Bronchial smooth muscle cell (primary cell): ENCODE measurements around the gene ZBTB43. TPM values are rescaled to one million over a fixed set of nuclear protein-coding genes. Genes with fewer than 3 reads are reported as not detected.

Experiments
- total RNA-seq: library from RNA; depleted of rRNA; stranded (reverse); fragments of >200 nt; gene quantifications from 2 replicates; pipeline ENCODE4 v1.2.1, GENCODE V29; 2014

ZBTB43 gene
- 18.3 and 19.9 TPM in 2 replicates for total RNA-seq

GRCh38 chr9:126804696-126805553, at the start of gene ZBTB43:
ZBTB43 (plus strand) TSS chr9:126805040; CDS start chr9:126832510, 27,470 bp downstream.

DNA sequence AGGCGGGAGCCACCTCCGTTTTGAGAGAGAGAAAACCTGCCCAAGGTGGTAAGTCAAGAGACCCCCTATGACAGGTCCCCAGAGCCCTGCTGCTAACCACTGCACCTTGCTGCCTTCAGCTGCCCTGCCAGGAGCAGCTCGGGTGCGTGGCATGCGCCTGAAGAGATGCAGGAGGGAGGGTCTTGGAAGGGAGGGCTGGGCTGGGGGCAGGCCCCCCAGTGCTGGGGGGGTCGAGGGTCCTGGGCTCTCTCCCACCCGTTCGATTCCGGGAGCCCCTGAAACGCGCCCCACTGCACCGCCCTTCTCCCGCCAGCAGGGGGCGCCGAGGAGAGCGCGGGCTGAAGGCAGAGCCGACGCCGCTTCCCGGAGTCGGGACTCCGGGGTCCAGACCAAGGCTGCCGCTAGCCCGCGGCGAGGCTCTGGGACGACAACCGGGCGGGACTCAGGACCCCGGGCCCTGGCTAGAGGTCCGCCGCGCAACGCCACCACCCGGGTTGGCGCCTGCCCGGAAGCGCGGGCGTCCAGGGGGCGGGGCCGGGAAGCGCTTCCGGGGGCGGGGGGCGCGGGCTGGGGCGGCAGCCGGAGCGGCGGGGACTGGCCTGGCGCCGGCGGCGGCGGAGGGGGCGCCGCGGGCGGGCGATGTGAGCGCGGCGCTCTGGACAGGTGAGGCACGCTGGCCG, 55.4 kb downstream of the ZBTB43 start, which contains the start of gene ZBTB34:
Gene ZBTB34, plus strand, starts transcription at position 563 of the 680 bp plus-strand sequence. CDS start 18,761 bp downstream, outside the sequence.

Other genes starting within 250 kb of the ZBTB43 start
- gene LMX1B, start 191.1 kb upstream of the ZBTB43 start, total RNA-seq, result not detected in 2 replicates
- gene ZBTB34, start 55.6 kb downstream of the ZBTB43 start, total RNA-seq, result 4.1 and 5.8 TPM in 2 replicates
- gene RALGPS1, start 109.7 kb downstream of the ZBTB43 start, total RNA-seq, result 1.6 and 1.7 TPM in 2 replicates